VCaP (cell line): Measurements from ENCODE around the gene SDHC.
A peak's percentile ranks its signal among the peaks of the same experiment; 100 is the strongest.

Experiments
- H3K27ac ChIP-seq: fragments of 450-650 bp; 2 replicates; pipeline ENCODE4 v1.5.1; 2017
- TF ChIP-seq, protein P1 (sequence below): fragments of 450-650 bp; conservative IDR thresholded peaks from 2 replicates; pipeline ENCODE4 v1.5.1; 2017; ENCODE audit warnings: mild to moderate bottlenecking, moderate library complexity

Gene SDHC, protein sequence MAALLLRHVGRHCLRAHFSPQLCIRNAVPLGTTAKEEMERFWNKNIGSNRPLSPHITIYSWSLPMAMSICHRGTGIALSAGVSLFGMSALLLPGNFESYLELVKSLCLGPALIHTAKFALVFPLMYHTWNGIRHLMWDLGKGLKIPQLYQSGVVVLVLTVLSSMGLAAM

DNA sequence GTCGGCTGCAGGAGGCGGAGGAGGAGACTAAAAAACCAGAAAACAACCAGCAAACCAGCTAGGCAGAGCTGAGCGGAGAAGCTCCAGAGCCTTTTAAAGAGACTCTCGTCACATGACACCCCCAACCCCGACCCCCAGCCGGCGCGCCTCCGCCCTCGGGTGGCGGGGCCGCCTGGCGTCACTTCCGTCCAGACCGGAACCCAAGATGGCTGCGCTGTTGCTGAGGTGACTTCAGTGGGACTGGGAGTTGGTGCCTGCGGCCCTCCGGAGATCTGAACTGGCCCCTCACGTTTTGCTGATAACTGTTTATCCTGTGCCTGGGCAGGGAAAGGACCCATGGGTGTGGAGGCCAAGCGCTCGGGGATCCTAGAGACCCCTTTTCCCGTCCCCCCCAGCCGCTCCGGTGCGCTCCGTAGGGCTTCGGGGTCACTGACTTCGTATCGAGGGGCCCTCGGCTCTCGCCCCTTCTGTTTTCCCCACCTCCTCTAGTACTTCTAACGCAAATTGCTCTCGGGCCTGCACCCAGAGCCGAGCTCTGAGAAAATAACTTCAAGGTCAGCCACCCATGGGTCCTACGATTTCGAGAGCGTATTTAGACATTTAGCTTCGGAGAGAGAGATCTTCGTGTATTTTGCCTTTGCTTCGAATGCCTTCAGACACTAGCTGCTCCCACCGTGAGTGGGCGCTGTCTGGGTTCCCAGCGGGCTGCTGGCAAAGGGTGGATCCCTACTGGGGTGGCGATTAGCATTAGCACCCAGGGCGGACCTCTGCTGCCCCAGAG lies at the start of gene SDHC:
TSS of gene SDHC (plus strand) at position 181 of the 781 bp plus-strand sequence. CDS start at position 206, 25 bp downstream.
- TF ChIP-seq, protein P1, sequence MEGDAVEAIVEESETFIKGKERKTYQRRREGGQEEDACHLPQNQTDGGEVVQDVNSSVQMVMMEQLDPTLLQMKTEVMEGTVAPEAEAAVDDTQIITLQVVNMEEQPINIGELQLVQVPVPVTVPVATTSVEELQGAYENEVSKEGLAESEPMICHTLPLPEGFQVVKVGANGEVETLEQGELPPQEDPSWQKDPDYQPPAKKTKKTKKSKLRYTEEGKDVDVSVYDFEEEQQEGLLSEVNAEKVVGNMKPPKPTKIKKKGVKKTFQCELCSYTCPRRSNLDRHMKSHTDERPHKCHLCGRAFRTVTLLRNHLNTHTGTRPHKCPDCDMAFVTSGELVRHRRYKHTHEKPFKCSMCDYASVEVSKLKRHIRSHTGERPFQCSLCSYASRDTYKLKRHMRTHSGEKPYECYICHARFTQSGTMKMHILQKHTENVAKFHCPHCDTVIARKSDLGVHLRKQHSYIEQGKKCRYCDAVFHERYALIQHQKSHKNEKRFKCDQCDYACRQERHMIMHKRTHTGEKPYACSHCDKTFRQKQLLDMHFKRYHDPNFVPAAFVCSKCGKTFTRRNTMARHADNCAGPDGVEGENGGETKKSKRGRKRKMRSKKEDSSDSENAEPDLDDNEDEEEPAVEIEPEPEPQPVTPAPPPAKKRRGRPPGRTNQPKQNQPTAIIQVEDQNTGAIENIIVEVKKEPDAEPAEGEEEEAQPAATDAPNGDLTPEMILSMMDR: peak; percentile 43
- peak within 1 kb of the TSS; percentile 85 for H3K27ac ChIP-seq

DNA sequence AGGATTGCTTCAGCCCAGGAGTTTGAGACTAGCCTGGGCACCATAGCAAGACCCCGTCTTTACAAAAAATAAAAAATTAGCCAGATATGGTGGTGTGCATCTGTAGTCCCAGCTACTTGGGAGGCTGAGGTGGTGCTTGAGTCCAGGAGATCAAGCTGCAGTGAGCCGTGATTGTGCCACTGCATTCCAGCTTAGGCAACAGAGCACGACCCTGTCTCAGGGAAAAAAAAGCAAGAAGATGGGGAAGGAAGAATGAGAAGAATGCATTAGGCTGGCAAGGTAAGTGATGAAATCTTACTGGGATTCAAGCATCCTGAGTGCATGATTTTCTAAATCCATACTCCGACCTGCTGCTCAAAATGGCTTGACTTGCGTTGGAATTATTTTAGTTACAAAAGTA lies 48.9 kb upstream of the SDHC start:
- no peak overlapping the region for H3K27ac ChIP-seq
- TF ChIP-seq, protein P1: no peak

DNA sequence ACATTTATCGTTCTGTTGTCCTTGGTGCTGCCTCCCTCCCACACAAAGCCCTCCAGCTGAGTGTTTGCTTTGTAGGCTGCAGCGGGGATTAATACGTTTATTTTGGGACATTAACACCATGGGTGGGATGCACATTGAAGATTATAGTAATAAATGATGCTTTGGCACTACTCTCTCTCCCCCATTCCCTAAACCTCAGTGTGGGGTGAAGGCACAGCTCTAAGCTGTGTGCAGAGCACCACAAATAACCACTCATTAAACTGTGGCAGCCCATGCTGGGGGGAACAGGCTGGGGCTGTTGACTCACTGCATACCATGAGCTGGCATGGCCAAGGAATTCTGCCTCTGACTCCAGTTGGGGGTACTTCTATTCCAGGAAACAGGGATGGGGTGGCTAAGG lies 48.0 kb upstream of the SDHC start:
- TF ChIP-seq, protein P1: no peak
- no peak overlapping the region for H3K27ac ChIP-seq

DNA sequence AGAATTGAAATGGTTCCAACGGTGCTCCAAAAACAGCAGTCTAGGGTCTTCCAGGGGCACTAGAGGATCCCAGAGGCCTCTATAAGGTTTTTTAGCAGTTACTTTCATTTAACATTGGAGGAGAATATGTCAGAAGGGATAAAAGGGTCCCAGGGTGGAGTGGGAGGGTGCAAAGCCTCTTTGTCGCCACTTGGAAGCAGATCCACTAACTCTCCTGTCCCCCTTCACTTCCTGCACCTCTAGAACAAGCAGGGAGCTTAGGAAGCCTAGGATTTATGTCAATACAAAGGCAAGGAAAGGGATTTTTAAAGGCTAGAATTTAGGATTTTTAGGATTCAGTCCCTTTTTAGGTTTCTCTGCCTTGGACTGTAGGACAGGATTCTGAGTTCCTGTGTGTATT lies 47.3 kb upstream of the SDHC start:
- TF ChIP-seq, protein P1: no peak
- H3K27ac ChIP-seq: no peak overlapping the region

DNA sequence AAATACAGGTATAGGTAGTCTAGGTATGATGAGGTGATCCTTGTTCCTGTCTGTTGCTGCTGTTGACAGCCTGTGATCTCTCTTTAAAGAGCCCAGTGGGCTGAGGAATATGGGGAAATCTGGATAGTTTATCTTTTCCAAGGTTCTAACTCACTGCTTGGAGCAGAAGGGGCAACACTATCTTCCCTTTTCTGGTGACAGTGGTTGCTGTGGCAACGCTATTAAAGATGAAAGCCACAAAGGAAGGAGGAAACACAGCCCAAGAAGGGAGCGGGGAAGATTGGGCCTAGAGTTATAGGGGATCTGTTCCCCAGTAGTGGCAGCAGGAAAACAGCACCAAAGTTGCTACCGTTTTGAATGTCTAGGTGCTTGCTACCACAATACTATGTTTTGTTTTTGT lies 46.9 kb upstream of the SDHC start:
- no peak overlapping the region for H3K27ac ChIP-seq
- TF ChIP-seq, protein P1: no peak

DNA sequence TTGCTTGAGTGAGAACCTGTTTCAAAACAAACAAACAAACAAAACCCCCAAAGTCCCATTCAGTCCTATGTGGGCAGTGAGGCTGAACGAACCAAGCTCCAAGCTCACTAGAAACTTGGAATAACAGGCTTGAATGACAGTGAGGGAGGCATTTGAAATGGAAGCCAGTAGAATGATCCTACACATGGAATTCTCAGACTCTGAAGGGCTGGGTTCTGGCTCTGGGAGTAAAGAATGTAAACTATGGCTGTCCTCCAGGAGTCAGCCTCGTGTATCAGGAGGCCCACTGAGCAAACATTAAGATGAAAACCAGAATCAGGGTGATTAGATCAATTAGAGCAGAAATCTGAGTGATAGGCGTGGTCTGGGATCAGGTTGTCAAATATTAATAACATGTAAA lies 40.8 kb upstream of the SDHC start:
- TF ChIP-seq, protein P1: no peak
- no peak overlapping the region for H3K27ac ChIP-seq

DNA sequence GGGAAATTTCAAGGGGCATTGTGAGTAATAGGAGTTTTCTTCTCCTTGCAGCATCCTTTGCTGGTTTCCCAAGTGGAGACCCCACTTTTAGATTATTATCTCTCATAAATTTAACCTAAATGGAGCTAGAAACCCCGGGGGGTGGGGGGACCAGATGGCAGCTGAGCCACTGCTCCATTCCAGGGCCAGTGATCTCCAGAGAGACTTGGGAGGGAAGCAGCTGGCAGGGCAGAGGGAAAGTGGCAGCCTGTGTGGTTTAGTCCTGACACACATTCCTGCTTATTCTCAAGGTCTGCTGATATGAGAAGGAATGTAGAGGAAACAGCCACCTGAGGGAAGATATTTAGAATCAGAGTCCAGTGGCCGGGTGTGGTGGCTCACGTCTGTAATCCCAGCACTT lies 39.3 kb upstream of the SDHC start:
- TF ChIP-seq, protein P1: no peak
- no peak overlapping the region for H3K27ac ChIP-seq
